ENCODE measurements around the gene CCDC70.
"Not testable (repeated sequence)": the region's sequence is repeated elsewhere in the genome, so short reads cannot be mapped to it uniquely, and the experiment has no call there.

Gene CCDC70

DNA sequence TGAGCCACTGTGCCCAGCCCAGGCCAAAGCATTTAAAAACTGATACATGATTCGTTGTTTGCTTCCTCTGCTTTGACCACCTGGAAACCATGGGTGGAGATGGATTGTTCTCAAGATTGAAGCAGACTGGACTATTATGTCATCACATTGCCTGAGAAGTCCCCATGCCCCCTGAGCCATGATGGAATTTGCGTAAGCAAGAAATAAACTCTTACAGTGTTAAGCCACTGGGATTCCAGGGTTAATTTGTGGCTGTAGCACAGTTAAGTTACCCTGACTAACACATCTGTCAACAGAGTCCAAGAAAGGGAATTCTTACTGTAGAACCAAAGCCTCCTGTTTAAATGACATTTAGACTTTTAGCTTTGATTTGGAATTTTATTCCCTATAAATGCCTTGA, 38.4 kb upstream of the CCDC70 start:
- H3K4me1 Mint-ChIP-seq, result peaks cover 98% of the 10 kb centered on the region
- no peaks in the 10 kb centered on the region for H3K27me3 Mint-ChIP-seq
- no peak for DNase-seq
- peak overlapping the region; percentile 82 for H3K4me3 Mint-ChIP-seq
- H3K27ac Mint-ChIP-seq, result peak overlapping the region; percentile 100
- no peaks in the 10 kb centered on the region for H3K9me3 Mint-ChIP-seq
- peaks cover 22% of the 10 kb centered on the region for H3K36me3 Mint-ChIP-seq
- CTCF ChIA-PET, result interaction anchor here (0.6 to 2.9 kb wide), 5 partner anchors 8 to 304 kb away, joined by 3 to 13 read pairs (median 5); no protein-coding TSS in a partner anchor

DNA sequence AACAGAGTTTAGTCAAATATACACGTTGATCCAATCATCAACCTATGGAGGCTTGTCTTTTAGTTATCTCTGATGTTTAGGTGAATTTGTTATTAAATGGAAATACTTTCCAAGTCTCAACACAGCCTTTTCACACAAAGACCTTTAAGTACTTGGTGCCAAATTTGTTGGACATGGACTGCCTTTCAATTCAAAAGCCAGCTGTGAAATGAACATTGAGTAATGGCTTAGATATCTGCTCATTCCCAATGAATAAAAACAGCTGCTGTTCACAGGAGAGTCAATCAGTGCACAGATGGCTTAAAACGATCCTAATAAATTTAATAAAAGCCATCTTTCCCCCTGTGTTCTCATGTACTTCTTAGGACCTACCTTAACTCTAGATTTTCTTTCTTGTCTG, 37.9 kb upstream of the CCDC70 start:
- DNase-seq, result no peak
- H3K4me3 Mint-ChIP-seq, result peak overlapping the region; percentile 82
- peaks cover 98% of the 10 kb centered on the region for H3K4me1 Mint-ChIP-seq
- H3K9me3 Mint-ChIP-seq, result no peaks in the 10 kb centered on the region
- peaks cover 18% of the 10 kb centered on the region for H3K36me3 Mint-ChIP-seq
- H3K27ac Mint-ChIP-seq, result peak overlapping the region; percentile 100
- H3K27me3 Mint-ChIP-seq, result no peaks in the 10 kb centered on the region
- CTCF ChIA-PET, result interaction anchor here (1.0 to 2.9 kb wide), 2 partner anchors 8 kb away, joined by 6 to 13 read pairs; no protein-coding TSS in a partner anchor

DNA sequence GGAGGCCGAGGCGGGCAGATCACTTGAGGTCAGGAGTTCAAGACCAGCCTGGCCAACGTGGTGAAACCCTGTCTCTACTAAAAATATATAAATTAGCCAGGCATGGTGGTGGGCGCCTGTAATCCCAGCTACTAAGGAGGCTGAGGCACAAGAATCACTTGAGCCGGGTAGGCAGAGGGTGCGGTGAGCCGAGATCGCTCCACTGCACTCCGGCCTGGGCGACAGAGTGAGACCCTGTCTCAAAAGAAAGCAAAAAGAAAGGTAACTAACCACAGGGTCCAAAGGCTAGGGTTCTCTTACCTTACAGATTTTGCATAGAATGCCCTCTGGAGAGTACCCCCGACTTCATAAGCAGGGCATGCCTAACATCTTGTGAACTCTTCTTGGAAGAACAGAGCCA, 37.1 kb upstream of the CCDC70 start:
- Mint-ChIP-seq H3K27ac (peak overlapping the region; percentile 100), H3K36me3 (peaks cover 16% of the 10 kb centered on the region), H3K4me1 (peaks cover 97% of the 10 kb centered on the region), H3K4me3 (peak overlapping the region; percentile 82)
- H3K27me3 Mint-ChIP-seq, H3K9me3 Mint-ChIP-seq: not testable (repeated sequence)
- peak; percentile 38 for DNase-seq
- CTCF ChIA-PET, result interaction anchor here (0.5 to 5.5 kb wide), 2 partner anchors 10 to 507 kb away, joined by 3 to 61 read pairs; no protein-coding TSS in a partner anchor

DNA sequence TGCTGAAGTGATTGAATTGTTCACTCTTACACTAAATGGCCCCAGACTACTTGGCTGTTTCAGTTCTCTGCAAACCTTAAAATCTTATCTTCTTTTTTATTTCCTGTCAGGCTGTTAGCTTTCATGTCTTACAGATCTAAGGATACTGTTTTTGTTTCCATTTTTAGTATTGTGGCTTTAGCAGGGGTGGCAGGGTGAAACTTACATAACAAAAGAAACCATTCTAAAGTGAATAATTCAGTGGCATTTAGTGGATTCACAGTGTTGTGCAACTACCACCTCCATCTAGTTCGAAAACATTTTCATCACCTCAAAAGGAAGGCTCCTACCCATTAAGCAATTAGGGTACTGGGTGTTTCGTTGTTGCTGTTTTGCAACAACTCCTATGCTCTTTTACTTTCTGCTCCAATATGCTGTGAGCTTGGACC, 36.6 kb upstream of the CCDC70 start:
- H3K9me3 Mint-ChIP-seq, result no peaks in the 10 kb centered on the region
- DNase-seq, result no peak
- H3K36me3 Mint-ChIP-seq, result peaks cover 13% of the 10 kb centered on the region
- H3K27me3 Mint-ChIP-seq, result no peaks in the 10 kb centered on the region
- peak overlapping the region; percentile 82 for H3K4me3 Mint-ChIP-seq
- H3K4me1 Mint-ChIP-seq, result peaks cover 96% of the 10 kb centered on the region
- H3K27ac Mint-ChIP-seq, result peak overlapping the region; percentile 100
- CTCF ChIA-PET, result interaction anchor here (0.5 to 5.5 kb wide), 4 partner anchors 11 to 649 kb away, joined by 3 to 61 read pairs (median 3); no protein-coding TSS in a partner anchor

DNA sequence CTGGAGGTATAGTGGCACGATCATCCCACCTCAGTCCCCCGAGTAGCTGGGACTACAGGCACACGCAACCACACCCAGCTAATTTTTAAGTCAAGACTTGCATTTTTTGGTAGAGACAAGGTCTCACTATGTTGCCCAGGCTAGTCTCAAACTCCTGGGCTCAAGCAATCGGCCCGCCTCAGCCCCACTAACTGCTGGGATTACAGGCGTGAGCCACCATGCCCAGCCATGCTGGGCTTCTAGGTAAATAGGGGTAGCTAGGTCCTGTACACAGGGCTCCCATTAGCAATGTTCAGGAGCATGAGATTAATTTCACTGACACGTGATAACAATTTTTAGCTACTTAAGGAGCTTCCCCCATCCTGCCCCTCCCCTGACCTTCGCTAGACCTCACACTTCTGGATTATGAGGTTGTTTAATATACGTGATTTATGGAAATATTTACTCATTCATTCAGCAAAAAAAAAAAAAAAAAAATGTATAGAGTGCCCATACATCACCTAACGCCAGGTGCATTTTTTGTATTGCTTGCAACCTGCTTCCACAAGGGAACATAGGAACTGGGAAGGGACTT, 36.0 kb upstream of the CCDC70 start:
- Mint-ChIP-seq H3K27me3 (no peaks in the 10 kb centered on the region), H3K4me1 (peaks cover 93% of the 10 kb centered on the region), H3K4me3 (peak overlapping the region; percentile 82), H3K27ac (peak overlapping the region; percentile 100), H3K9me3 (no peaks in the 10 kb centered on the region), H3K36me3 (peaks cover 10% of the 10 kb centered on the region)
- CTCF ChIA-PET, result interaction anchor here (0.6 to 5.5 kb wide), 6 partner anchors 11 to 700 kb away, joined by 3 to 61 read pairs (median 3); no protein-coding TSS in a partner anchor
- DNase-seq, result no peak

DNA sequence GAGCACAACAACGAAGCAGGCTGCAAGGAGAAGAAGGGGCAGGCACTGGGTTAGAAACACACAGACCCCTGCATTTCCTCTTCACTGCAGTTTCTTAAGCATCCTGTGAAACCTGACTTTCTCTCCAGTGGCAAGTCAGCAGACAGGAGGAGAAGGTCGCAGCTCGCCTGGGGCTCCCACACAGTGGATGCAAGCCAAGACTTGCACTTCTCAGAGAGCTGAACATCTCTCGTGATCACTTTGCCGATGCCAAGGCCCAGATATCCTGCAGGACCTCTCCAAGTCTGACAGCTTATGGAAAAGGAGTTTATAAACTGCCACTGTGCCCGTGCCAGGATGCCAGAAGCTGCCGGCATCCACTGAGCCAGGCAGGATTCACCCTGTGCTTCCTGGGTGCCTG, 35.2 kb upstream of the CCDC70 start:
- Mint-ChIP-seq H3K4me1 (peaks cover 85% of the 10 kb centered on the region), H3K27me3 (no peaks in the 10 kb centered on the region), H3K36me3 (peaks cover 3% of the 10 kb centered on the region), H3K9me3 (no peaks in the 10 kb centered on the region), H3K4me3 (peak overlapping the region; percentile 48), H3K27ac (peak overlapping the region; percentile 100)
- DNase-seq, result peak; percentile 41
- CTCF ChIA-PET, result interaction anchor here (0.8 to 5.5 kb wide), 5 partner anchors 12 to 701 kb away, joined by 3 to 61 read pairs (median 3); no protein-coding TSS in a partner anchor

DNA sequence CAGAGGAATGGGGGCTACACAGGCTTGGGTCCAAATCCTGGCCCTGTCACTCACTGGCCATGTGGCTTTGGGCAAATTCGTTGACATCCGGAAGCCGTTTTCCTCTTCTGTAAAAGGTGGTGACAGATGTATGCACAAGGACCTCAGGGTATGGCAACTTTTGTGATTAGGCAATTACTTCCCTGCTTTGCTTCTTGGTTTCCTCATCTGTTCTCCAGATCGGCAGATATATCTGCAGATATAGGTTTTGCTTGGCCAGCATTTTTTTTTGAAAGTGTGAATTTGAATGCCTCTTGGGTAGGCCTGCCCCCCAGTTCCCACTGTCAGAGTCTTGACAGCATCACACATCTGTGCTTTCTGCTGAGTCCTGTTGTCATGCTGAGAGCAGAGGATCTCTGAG, 34.5 kb upstream of the CCDC70 start:
- H3K36me3 Mint-ChIP-seq, result peaks cover 3% of the 10 kb centered on the region
- CTCF ChIA-PET, result interaction anchor here (1.1 to 5.5 kb wide), 2 partner anchors 13 to 22 kb away, joined by 3 to 61 read pairs; no protein-coding TSS in a partner anchor
- H3K4me1 Mint-ChIP-seq, result peaks cover 85% of the 10 kb centered on the region
- H3K4me3 Mint-ChIP-seq, result peak overlapping the region; percentile 48
- no peaks in the 10 kb centered on the region for H3K27me3 Mint-ChIP-seq
- H3K27ac Mint-ChIP-seq, result peak overlapping the region; percentile 100
- DNase-seq, result no peak
- H3K9me3 Mint-ChIP-seq, result no peaks in the 10 kb centered on the region

DNA sequence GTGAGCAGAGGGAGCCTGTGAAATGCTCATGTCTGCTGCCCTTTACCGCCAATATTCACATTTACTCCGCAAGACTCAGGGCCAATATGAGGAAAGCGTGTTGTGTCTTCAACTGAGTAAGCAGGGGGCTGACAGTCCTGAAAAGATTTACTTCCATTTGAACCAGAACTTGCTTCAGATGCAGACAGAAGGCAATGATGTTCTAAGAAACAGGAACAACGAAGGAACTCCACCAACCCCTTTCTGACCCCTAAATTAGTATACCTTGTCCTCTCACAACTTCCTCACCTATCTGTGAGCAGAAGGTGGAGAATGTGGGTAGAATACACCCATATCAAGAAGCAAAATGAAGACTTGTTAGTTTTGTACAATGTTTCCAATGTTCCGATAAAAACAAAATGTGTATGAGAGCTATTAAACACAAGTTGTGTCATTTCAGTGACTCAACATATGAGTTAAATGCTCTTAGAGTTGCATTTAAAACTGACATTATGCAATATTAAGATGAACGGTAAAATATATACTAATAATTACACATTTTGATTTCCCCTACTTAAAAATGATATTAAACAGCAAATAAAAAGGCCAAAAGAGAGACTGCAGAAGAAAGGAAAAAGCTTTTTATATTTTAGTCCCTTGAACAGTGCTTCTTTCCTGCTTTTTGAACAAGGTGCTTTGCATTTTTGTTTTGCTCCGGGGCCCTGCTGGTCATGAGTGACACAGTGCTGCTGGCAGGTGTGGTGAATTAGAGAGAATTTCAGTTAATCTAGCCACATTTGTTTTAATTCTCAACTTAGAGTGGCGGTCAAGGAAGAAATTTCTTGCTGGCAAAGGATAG, 32.8 kb upstream of the CCDC70 start:
- CTCF ChIA-PET, result interaction anchor here (0.7 to 5.5 kb wide), 3 partner anchors 10 to 23 kb away, joined by 3 to 61 read pairs (median 3); no protein-coding TSS in a partner anchor
- H3K36me3 Mint-ChIP-seq, result peaks cover 3% of the 10 kb centered on the region
- H3K4me3 Mint-ChIP-seq, result no peak overlapping the region
- peaks cover 16% of the 10 kb centered on the region for H3K27me3 Mint-ChIP-seq
- peaks cover 84% of the 10 kb centered on the region for H3K4me1 Mint-ChIP-seq
- no peak for DNase-seq
- H3K27ac Mint-ChIP-seq, result no peak overlapping the region
- no peaks in the 10 kb centered on the region for H3K9me3 Mint-ChIP-seq

DNA sequence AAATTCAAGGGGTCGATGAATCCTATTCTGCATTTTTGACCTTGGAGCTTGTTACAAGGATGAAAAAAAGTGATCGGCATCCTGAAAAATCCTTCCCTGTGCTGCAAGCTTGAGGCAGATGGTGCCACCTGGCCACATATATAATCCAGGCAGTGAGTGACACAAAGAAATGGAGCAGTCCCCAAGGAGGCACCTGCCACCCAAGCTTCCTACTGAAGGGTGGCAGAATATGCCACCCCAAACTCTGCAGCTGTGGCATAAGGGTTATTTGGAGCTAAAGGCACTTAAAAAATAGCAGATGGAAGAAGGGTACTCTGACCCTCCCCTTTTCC, 32.2 kb upstream of the CCDC70 start:
- Mint-ChIP-seq H3K4me3 (no peak overlapping the region), H3K4me1 (peaks cover 84% of the 10 kb centered on the region), H3K9me3 (no peaks in the 10 kb centered on the region), H3K36me3 (no peaks in the 10 kb centered on the region), H3K27me3 (peaks cover 19% of the 10 kb centered on the region), H3K27ac (no peak overlapping the region)
- CTCF ChIA-PET, result interaction anchor here (0.7 to 5.5 kb wide), 3 partner anchors 10 to 24 kb away, joined by 3 to 61 read pairs (median 3); no protein-coding TSS in a partner anchor
- no peak for DNase-seq

DNA sequence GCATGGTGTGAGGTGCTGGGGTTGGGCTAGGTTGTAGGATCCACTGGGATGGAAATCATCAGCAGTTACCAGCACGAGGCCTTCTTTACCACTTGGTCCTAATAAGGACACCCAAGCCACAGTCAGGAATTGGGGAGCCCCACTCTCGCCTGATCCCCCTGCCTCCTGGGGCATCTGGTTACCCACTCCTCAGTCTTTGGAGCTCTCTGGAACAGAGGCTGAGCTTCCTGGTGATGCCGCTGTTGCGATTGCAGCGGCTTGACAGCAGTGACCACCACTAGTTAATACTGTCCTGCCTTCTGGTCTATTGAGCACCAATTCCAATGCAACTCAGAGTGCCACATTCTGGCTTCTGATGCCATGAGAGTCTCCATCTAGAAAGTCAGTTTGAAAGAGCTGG, 30.2 kb upstream of the CCDC70 start:
- Mint-ChIP-seq H3K27me3 (peaks cover 19% of the 10 kb centered on the region), H3K27ac (no peak overlapping the region), H3K4me1 (peaks cover 76% of the 10 kb centered on the region), H3K36me3 (no peaks in the 10 kb centered on the region), H3K9me3 (no peaks in the 10 kb centered on the region), H3K4me3 (no peak overlapping the region)
- CTCF ChIA-PET, result interaction anchor here (0.9 to 8.2 kb wide), 13 partner anchors 9 to 296 kb away, joined by 3 to 163 read pairs (median 6); partner anchors contain the start of gene TMEM272
- no peak for DNase-seq

DNA sequence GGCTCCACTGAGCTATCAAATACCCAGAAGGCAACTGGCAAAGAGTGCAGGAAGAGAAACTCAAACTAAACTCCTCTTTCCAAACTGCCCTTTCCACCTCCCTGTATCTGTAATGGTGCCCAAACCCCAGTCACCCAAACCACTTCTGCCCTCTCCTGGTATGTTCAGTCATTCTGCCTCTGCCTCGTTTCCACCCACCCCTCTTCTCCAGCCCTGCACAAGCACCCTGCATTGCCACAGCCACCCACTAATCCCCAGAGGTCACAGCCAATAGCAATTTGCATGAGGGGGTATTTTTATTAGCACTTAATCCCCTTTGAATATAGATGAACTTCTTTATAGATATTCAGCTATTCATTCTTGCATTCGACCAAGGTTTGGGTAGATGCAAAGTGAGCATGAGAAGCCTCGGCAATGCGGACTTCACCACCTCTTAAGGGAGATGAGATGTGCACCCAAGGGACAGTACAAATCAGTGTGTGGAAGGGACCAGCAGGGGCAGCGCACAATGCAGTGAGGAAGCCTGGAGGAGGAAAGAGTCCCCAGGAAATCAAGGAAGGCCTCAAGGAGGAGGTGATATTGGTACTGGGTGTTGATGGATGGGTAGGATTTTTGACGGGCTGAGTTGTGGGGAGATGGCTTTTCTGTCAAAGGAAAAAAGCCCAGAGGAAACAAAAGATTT, 29.2 kb upstream of the CCDC70 start:
- Mint-ChIP-seq H3K4me3 (no peak overlapping the region), H3K9me3 (no peaks in the 10 kb centered on the region), H3K36me3 (no peaks in the 10 kb centered on the region), H3K27me3 (peaks cover 19% of the 10 kb centered on the region), H3K27ac (peak overlapping the region; percentile 24), H3K4me1 (peaks cover 76% of the 10 kb centered on the region)
- peak; percentile 75 for DNase-seq
- CTCF ChIA-PET, result interaction anchor here (0.7 to 8.2 kb wide), 19 partner anchors 10 to 295 kb away, joined by 3 to 163 read pairs (median 5); partner anchors contain the start of gene TMEM272

DNA sequence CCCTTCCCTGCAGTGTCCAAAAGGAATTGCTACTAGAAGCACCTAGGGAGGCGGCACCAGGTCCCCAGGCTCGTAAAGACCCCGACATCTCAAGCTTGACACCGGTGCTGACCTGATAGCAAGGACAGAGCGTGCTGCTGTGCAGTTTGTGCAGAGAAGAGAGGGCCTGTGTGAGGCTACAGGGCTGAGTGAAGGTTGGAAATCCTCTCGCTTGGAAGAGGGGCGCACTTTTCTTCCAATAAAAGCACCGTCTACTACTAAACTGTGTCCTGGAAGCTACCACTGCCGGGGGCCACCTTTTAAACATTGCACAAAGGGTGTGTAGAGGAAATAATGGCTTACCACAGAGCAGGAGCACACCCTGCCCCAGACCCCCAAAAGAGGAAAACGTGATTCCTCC, 27.8 kb upstream of the CCDC70 start:
- CTCF ChIA-PET, result interaction anchor here (0.9 to 8.2 kb wide), 5 partner anchors 11 to 36 kb away, joined by 3 to 163 read pairs (median 11); partner anchors contain the start of gene TMEM272
- Mint-ChIP-seq H3K4me1 (peaks cover 69% of the 10 kb centered on the region), H3K27me3 (peaks cover 19% of the 10 kb centered on the region), H3K4me3 (no peak overlapping the region), H3K9me3 (no peaks in the 10 kb centered on the region), H3K27ac (no peak overlapping the region), H3K36me3 (no peaks in the 10 kb centered on the region)
- no peak for DNase-seq

DNA sequence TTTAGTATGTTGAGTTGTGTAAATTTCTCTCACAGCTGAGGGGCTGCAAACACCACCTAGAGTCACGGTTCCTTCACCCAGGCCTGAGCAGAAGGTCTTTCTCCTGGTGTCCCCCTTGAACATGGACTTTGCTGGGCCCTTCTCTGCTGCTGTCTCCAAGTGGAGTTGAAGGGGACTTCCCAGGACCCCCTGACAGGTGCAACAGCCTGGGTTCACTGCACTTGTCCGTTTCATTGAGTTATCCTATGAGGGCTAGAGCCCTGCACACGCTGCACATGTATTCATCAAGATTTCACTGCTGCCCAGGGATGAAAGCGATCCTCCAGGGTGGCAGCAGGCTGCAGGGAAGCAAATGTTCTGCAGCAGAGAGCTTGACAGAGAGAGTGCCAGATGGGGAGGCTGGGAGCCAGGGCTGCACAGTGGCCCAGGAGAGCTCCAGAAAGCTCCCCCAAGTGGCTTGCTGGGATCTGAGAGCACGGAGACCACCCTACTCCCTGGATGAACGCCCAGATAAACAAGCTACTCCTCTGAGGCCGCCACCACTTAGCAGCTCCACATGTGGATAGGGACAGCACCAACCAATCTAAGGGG, 27.1 kb upstream of the CCDC70 start:
- CTCF ChIA-PET, result interaction anchor here (0.9 to 8.2 kb wide), 4 partner anchors 11 to 20 kb away, joined by 3 to 163 read pairs (median 8); partner anchors contain the start of gene TMEM272
- no peak for DNase-seq
- Mint-ChIP-seq H3K9me3 (no peaks in the 10 kb centered on the region), H3K4me3 (no peak overlapping the region), H3K36me3 (no peaks in the 10 kb centered on the region), H3K27me3 (peaks cover 19% of the 10 kb centered on the region), H3K4me1 (peaks cover 62% of the 10 kb centered on the region), H3K27ac (no peak overlapping the region)

All from activated naive CD4-positive, alpha-beta T cell treated with anti-CD3 and anti-CD28 coated beads, Interleukin-2, amount 10 ng/mL, durations not matched to agents 7 days and 5 days (primary cell).